GM10248 (cell line): ENCODE data around the gene CISD3.

Experiments
- CTCF ChIA-PET: fragments of 300-600 bp; sonication (Branson Sonifier 250); formaldehyde crosslinking; extraction: SDS; loops from one replicate; lab custom pipeline; 2021; ENCODE audit warnings: antibody characterized with exemption; lab: Yijun Ruan, JAX
- POLR2A ChIA-PET: fragments of 350-650 bp; sonication (Branson Sonifier 250); formaldehyde crosslinking; extraction: SDS; loops from one replicate; lab custom pipeline; 2020; ENCODE audit warnings: antibody characterized with exemption; lab: Yijun Ruan, JAX
- DNase-seq: peaks from one replicate; pipeline ENCODE4 v3.0.0; 2012; ENCODE audit errors: extremely low spot score
- CTCF ChIP-seq: IDR thresholded peaks from 2 replicates; pipeline ENCODE4 v1.5.1; 2012; ENCODE audit warnings: mild to moderate bottlenecking, low read depth; ENCODE audit errors: extremely low read depth, missing control alignments, control extremely low read depth

The CISD3 gene

GRCh38 chr17:38730526-38731379, 612 bp downstream of the CISD3 start:
- no peak for DNase-seq
- CTCF ChIA-PET: interaction anchor here (0.7 to 2.5 kb wide), 16 partner anchors 11 to 422 kb away, joined by 3 to 18 read pairs (median 3); partner anchors contain the start of gene EPOP
- TF ChIP-seq CTCF: no peak
- POLR2A ChIA-PET: no interaction called here

- no peak for DNase-seq
- ChIA-PET POLR2A (no interaction called here), CTCF (interaction anchor here (0.7 to 2.5 kb wide), 16 partner anchors 10 to 421 kb away, joined by 3 to 18 read pairs (median 3); partner anchors contain the start of gene EPOP)
- TF ChIP-seq CTCF: no peak
Measured at GRCh38 chr17:38731526-38732294, 1.6 kb downstream of the CISD3 start.

- DNase-seq: no peak
- POLR2A ChIA-PET: no interaction called here
- no peak for TF ChIP-seq CTCF
- CTCF ChIA-PET: interaction anchor here (0.8 to 2.5 kb wide), 3 partner anchors 10 to 58 kb away, joined by 3 to 18 read pairs (median 5); partner anchors contain the start of gene EPOP
Measured at GRCh38 chr17:38732376-38733281, 2.5 kb downstream of the CISD3 start.

GRCh38 chr17:38733282-38733981, 3.3 kb downstream of the CISD3 start:
- no peak for DNase-seq
- CTCF ChIA-PET: interaction anchor here (0.8 to 4.8 kb wide), 10 partner anchors 9 to 70 kb away, joined by 3 to 80 read pairs (median 22); partner anchors contain the start of gene EPOP
- POLR2A ChIA-PET: no interaction called here
- TF ChIP-seq CTCF: no peak

GRCh38 chr17:38733982-38734973, 4.1 kb downstream of the CISD3 start:
- POLR2A ChIA-PET: no interaction called here
- CTCF ChIA-PET: interaction anchor here (0.7 to 4.8 kb wide), 25 partner anchors 10 to 176 kb away, joined by 3 to 80 read pairs (median 7); partner anchors contain the start of genes EPOP, MLLT6, PSMB3 and RPL23
- no peak for DNase-seq
- peak; percentile 43 for TF ChIP-seq CTCF
